Forelimb muscle (tissue), 1 donor: ENCODE measurements around the gene RPL32. TPM values are rescaled to one million over a fixed set of nuclear protein-coding genes. Genes with fewer than 3 reads are reported as not detected.
"Not testable (repeated sequence)": the region's sequence is repeated elsewhere in the genome, so short reads cannot be mapped to it uniquely, and the experiment has no call there.

Experiments
- DNase-seq: peaks from one replicate; pipeline ENCODE4 v3.0.0-alpha.2; 2013; ENCODE audit warnings: low read depth
- polyA plus RNA-seq: library from polyadenylated mRNA; unstranded; fragments of 120-200 nt; gene quantifications from one replicate; pipeline ENCODE4 v1.2.1, GENCODE V29; 2013; ENCODE audit not compliant: insufficient read length

The RPL32 gene
- polyA plus RNA-seq, 1 donor = 3,469 TPM

DNA sequence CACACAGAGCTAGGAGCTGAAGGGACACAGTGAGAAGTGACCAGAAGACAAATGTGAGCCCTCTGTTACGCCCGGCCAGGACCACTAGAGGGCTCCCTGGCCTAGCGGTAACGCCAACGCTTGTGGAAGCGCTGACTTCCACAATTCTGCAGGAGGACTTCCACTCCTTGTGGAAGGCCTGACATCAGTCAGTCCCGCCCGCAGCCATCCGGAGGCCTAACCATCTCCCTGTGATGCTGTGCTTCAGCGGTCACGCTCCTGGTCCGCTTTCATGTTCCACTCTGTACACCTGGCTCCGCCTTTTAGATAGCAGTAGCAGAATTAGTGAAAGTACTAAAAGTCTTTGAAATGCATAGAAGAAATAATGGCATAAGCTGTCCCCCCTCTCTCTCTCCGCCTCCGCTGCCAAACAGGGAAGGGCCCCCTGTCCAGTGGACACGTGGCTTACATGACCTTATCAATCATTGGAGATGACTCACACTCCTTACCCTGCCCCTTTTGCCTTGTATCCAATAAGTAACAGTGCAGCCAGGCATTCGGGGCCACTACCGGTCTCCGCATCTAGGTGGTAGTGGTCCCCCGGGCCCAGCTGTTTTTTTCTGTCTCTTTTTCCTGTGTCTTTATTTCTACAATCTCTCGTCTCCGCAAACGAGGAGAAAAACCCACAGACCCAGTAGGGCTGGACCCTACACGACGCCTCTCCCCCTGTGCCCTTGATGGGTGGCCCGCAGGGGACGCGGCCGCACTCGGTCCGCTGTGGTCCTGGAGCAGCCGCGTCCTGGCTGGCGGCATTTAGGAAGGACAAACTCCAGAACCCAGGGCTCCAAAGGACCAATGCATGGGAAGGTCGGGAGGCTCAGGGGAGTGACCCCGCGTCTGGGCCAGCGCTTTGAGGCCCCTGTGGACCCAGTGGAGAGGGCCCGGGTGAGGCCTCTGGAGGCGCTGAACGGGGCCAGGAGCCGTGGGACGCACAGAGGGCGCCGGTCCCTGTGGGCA is 27.0 kb upstream of the RPL32 start:
- peak; percentile 77 for DNase-seq

DNA sequence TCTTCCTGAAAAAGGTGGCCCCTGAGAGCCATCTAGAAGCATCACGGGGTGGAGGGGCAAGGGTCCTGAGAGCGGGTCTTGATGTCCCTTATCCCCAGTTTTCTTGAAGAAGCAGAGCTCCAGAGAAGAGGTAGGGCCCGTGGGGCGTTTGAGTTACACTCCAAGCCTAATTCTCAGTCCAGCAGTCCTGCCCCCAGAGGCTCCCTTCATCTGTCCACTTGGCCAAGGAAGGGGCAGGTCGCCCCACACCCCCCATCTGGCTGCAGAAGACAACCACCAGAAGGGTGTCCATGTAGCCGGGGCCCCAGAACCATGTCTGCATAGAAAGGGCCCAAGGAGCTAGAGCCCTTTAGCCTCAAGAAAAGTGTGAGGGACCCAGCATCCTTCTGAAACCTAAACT is 25.5 kb upstream of the RPL32 start:
- DNase-seq = no peak

GRCh38 chr3:12865271-12865670 is 23.9 kb upstream of the RPL32 start:
- no peak for DNase-seq

- DNase-seq = no peak
Observed at GRCh38 chr3:12862387-12862786, 21.0 kb upstream of the RPL32 start.

DNA sequence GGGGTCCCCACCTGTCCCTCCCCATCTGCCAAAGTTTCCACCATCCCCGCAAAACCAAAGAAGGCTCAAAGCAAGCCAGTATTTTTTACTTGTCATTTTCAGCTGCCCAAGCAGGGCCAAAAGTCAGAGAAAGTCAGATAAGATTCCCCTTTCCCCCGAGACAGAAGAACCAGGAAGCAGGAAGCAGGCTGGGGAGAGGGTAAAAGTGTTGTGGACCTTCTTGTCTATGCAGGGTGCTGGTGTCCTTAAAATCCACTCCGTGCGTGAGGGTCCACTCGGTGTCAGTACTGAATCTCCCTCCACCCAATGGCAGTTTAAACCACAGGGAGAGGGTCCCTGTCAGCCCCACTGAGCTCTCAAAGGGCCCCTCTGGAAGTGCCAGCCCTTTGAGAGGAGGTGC is 20.2 kb upstream of the RPL32 start:
- DNase-seq = no peak

DNA sequence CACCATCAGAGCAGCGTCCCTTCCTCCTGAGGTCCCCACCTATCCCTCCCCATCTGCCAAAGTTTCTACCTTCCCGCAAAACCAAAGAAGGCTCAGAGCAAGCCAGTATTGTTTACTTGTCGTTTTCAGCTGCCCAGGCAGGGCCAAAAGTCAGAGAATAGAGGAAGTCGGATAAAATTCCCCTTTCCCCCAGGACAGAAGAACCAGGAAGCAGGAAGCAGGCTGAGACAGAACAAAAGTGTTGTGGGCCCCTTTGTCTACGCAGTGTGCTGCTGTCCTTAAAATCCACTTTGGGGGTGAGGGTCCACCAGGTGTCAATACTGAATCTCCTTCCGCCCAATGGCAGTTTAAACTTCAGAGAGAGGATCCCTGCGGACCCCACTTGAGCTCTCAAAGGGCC is 18.5 kb upstream of the RPL32 start:
- DNase-seq = no peak

- DNase-seq = no peak
Observed at GRCh38 chr3:12856626-12857025, 15.3 kb upstream of the RPL32 start.

DNA sequence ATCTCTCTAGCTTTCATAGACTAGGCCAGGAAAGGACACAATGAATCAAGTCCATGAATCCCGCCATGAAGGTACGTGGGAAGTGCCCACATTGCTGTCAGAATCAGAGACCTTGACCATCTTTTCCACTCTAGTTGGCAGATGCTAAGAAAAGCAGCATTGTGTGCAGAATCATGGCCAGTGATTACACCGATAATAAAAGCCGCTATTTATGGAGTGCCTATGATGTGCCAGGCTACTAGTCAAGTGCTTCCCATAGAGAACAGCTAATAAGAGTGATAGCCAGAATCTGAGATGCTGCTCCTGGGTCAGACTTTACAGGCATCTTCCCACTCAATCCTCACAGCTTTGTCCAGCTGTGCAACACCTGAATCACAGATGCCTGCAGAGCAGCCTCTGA is 13.2 kb upstream of the RPL32 start:
- DNase-seq = no peak

DNA sequence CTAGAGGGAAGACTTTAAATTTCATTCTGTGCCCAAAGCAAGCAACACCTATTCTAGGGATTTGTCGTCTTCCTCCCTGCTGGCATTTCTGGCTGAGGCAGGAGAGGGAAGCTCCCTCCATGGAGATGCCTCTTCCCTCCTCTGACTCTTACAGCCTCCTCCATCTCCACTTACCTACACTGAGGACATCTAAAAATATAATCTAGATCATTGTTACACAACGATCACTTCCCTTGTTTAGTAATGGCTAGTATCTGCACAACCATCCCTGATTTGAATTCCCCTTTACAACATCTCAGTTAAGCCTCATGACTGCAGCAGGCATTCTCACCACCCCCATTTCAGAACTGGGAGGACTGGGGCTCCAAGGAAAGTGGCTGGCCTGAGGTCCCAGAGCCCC is 12.5 kb upstream of the RPL32 start:
- DNase-seq = not testable (repeated sequence)

- DNase-seq = no peak
Observed at GRCh38 chr3:12852201-12852600, 10.8 kb upstream of the RPL32 start.

- no peak for DNase-seq
Observed at GRCh38 chr3:12845811-12846210, 4.4 kb upstream of the RPL32 start.

GRCh38 chr3:12842469-12842868 is 1.1 kb upstream of the RPL32 start:
- no peak for DNase-seq

DNA sequence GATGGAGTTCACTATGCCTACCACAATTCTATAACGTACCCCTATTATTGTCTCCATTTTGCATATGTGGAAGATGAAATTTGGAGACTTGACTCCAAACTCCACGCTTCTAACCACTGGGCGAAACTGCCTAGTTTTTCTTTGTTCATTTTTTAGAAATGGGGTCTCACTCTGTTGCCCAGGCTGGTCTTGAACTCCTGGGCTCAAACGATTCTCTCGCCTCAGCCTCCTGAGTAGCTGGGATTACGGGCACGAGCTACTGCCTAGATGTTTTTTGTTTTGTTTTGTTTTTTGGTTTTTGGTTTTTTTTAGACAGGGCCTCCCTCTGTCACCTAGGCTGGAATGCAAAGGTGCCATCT is 584 bp upstream of the RPL32 start:
- DNase-seq = no peak

GRCh38 chr3:12840591-12841148 is 695 bp downstream of the RPL32 start:
- DNase-seq = no peak

- DNase-seq = not testable (repeated sequence)
Observed at GRCh38 chr3:12840148-12840547, 1.2 kb downstream of the RPL32 start.

GRCh38 chr3:12839156-12839946 is 2.0 kb downstream of the RPL32 start:
- no peak for DNase-seq

GRCh38 chr3:12838179-12838965 is 3.0 kb downstream of the RPL32 start:
- no peak for DNase-seq

GRCh38 chr3:12837295-12837986 is 3.9 kb downstream of the RPL32 start:
- DNase-seq = no peak

- no peak for DNase-seq
Observed at GRCh38 chr3:12835052-12835665, 6.2 kb downstream of the RPL32 start.
